Hepatocyte (in vitro differentiated cells): ENCODE results near the gene RNF121. TPM values are rescaled to one million over a fixed set of nuclear protein-coding genes. Genes with fewer than 3 reads are reported as not detected.

Source experiments
- DNase-seq: peaks from one replicate; pipeline ENCODE4 v3.0.0-alpha.2; 2016; ENCODE audit warnings: low spot score
- H2AFZ ChIP-seq: fragments of 200-600 bp; sonication (generic); 2 replicates; pipeline ENCODE4 v1.6.0; 2016; ENCODE audit warnings: antibody characterized with exemption, mild to moderate bottlenecking
- H3K27ac ChIP-seq: fragments of 200-600 bp; sonication (generic); 2 replicates; pipeline ENCODE4 v1.5.1; 2016; ENCODE audit warnings: mild to moderate bottlenecking
- H3K27me3 ChIP-seq: fragments of 200-600 bp; sonication (generic); 2 replicates; pipeline ENCODE4 v1.6.1; 2016
- H3K36me3 ChIP-seq: fragments of 200-600 bp; sonication (generic); replicated peaks from 2 replicates; pipeline ENCODE4 v1.5.1; 2016; ENCODE audit warnings: low read depth; ENCODE audit not compliant: insufficient read depth
- H3K4me1 ChIP-seq: fragments of 200-600 bp; sonication (generic); 2 replicates; pipeline ENCODE4 v1.5.1; 2016; ENCODE audit warnings: mild to moderate bottlenecking, moderate library complexity; ENCODE audit not compliant: insufficient read depth
- H3K4me2 ChIP-seq: fragments of 200-600 bp; sonication (generic); 2 replicates; pipeline ENCODE4 v1.6.0; 2016
- H3K4me3 ChIP-seq: fragments of 200-600 bp; sonication (generic); 2 replicates; pipeline ENCODE4 v1.5.1; 2016; ENCODE audit warnings: mild to moderate bottlenecking
- H3K79me2 ChIP-seq: fragments of 200-600 bp; sonication (generic); 2 replicates; pipeline ENCODE4 v1.6.0; 2017; ENCODE audit warnings: mild to moderate bottlenecking
- H3K9me2 ChIP-seq: fragments of 200-600 bp; sonication (generic); replicated peaks from 2 replicates; pipeline ENCODE4 v1.6.0; 2017; ENCODE audit warnings: mild to moderate bottlenecking; ENCODE audit not compliant: insufficient read depth
- H3K9me3 ChIP-seq: fragments of 200-600 bp; sonication (generic); 2 replicates; pipeline ENCODE4 v1.5.1; 2016; ENCODE audit warnings: low read depth, mild to moderate bottlenecking
- H4K20me1 ChIP-seq: fragments of 200-600 bp; sonication (generic); 2 replicates; pipeline ENCODE4 v1.6.0; 2016; ENCODE audit warnings: mild to moderate bottlenecking; ENCODE audit not compliant: insufficient read depth, poor library complexity, severe bottlenecking
- CTCF ChIP-seq: fragments of 200-600 bp; sonication (generic); IDR thresholded peaks from 2 replicates; pipeline ENCODE4 v1.5.1; 2016; ENCODE audit warnings: antibody characterized with exemption, mild to moderate bottlenecking; ENCODE audit not compliant: poor library complexity
- EZH2 ChIP-seq: fragments of 200-600 bp; sonication (generic); IDR thresholded peaks from 2 replicates; pipeline ENCODE4 v1.6.1; 2016; ENCODE audit warnings: antibody characterized with exemption, mild to moderate bottlenecking, borderline replicate concordance
- EZH2phosphoT487 ChIP-seq: fragments of 200-600 bp; sonication (generic); IDR thresholded peaks from one replicate; pipeline ENCODE4 v1.6.1; 2018; ENCODE audit warnings: antibody characterized with exemption, mild to moderate bottlenecking, low read depth, moderate library complexity; ENCODE audit not compliant: unreplicated experiment, severe bottlenecking
- WGBS: methylation state at CpG from one replicate; pipeline ENCODE4 v1.1.6; 2016; ENCODE audit warnings: low lambda C conversion rate; ENCODE audit errors: missing lambda C conversion rate; 5-methylcytosine and 5-hydroxymethylcytosine counted together
- polyA plus RNA-seq: library from polyadenylated mRNA; unstranded; fragments of >200 nt; fragmentation: Nextera tagmentation; extraction: Ambion mirVana; gene quantifications from 2 replicates; pipeline ENCODE4 v1.2.1, GENCODE V29; 2016
- total RNA-seq: library from RNA; depleted of rRNA; stranded (reverse); fragments of >200 nt; gene quantifications from 2 replicates; pipeline ENCODE4 v1.2.3, GENCODE V29; 2014

Gene RNF121
- total and polyA plus RNA-seq, 2 experiments from 2014 or later = 26.5 to 29.4 TPM

GRCh38 chr11:71955898-71956456 lies 27.1 kb downstream of the RNF121 start:
- Histone ChIP-seq H3K4me2 (no peak overlapping the region), H3K36me3 (no peaks in the 10 kb centered on the region), H3K27me3 (no peaks in the 10 kb centered on the region), H3K79me2 (peaks cover 76% of the 10 kb centered on the region), H3K9me2 (no peaks in the 10 kb centered on the region), H4K20me1 (no peaks in the 10 kb centered on the region), H3K9me3 (no peaks in the 10 kb centered on the region), H2AFZ (no peak overlapping the region), H3K4me3 (no peak overlapping the region), H3K27ac (no peak overlapping the region), H3K4me1 (no peaks in the 10 kb centered on the region)
- DNase-seq = no peak
- no peak for TF ChIP-seq EZH2phosphoT487
- no peak for TF ChIP-seq EZH2
- WGBS = 65% methylated on average over 3 of the region's 3 CpGs

- no peaks in the 10 kb centered on the region for H3K36me3 ChIP-seq
- H3K9me3 ChIP-seq = no peaks in the 10 kb centered on the region
- H3K9me2 ChIP-seq = no peaks in the 10 kb centered on the region
- no peak for TF ChIP-seq CTCF
- no peak for TF ChIP-seq EZH2phosphoT487
- TF ChIP-seq EZH2 = no peak
- 90% methylated on average over 2 of the region's 2 CpGs for WGBS
- no peaks in the 10 kb centered on the region for H4K20me1 ChIP-seq
- H2AFZ ChIP-seq = no peak overlapping the region
- peaks cover 19% of the 10 kb centered on the region for H3K79me2 ChIP-seq
- H3K27ac ChIP-seq = peak overlapping the region; percentile 12
- no peaks in the 10 kb centered on the region for H3K4me1 ChIP-seq
- H3K27me3 ChIP-seq = no peaks in the 10 kb centered on the region
- H3K4me2 ChIP-seq = no peak overlapping the region
- DNase-seq = no peak
- H3K4me3 ChIP-seq = no peak overlapping the region
Measured at GRCh38 chr11:71962428-71963038, 33.7 kb downstream of the RNF121 start.

- no peak overlapping the region for H2AFZ ChIP-seq
- no peaks in the 10 kb centered on the region for H3K4me1 ChIP-seq
- H3K4me3 ChIP-seq = no peak overlapping the region
- H3K27ac ChIP-seq = no peak overlapping the region
- peaks cover 14% of the 10 kb centered on the region for H3K79me2 ChIP-seq
- no peaks in the 10 kb centered on the region for H3K36me3 ChIP-seq
- no peaks in the 10 kb centered on the region for H3K9me3 ChIP-seq
- 96% methylated on average over 8 of the region's 8 CpGs for WGBS
- no peak overlapping the region for H3K4me2 ChIP-seq
- H3K27me3 ChIP-seq = no peaks in the 10 kb centered on the region
- no peak for DNase-seq
- TF ChIP-seq EZH2 (no peak), CTCF (no peak), EZH2phosphoT487 (no peak)
- H3K9me2 ChIP-seq = no peaks in the 10 kb centered on the region
- H4K20me1 ChIP-seq = no peaks in the 10 kb centered on the region
Measured at GRCh38 chr11:71963468-71963867, 34.6 kb downstream of the RNF121 start.

- 83% methylated on average over 4 of the region's 4 CpGs for WGBS
Measured at GRCh38 chr11:71964641-71965040, 35.8 kb downstream of the RNF121 start.

More at GRCh38 chr11:71964641-71965040, 35.8 kb downstream of the RNF121 start:
- TF ChIP-seq CTCF = no peak
- no peak for TF ChIP-seq EZH2
- TF ChIP-seq EZH2phosphoT487 = no peak
- Histone ChIP-seq H3K9me3 (no peaks in the 10 kb centered on the region), H3K4me2 (no peak overlapping the region), H3K4me1 (no peaks in the 10 kb centered on the region), H2AFZ (no peak overlapping the region), H3K79me2 (peaks cover 10% of the 10 kb centered on the region), H4K20me1 (no peaks in the 10 kb centered on the region), H3K9me2 (no peaks in the 10 kb centered on the region), H3K27ac (no peak overlapping the region), H3K4me3 (no peak overlapping the region), H3K27me3 (no peaks in the 10 kb centered on the region), H3K36me3 (no peaks in the 10 kb centered on the region)
- no peak for DNase-seq
